Endothelial cell of umbilical vein (primary cell): ENCODE results near the gene GALNT3. TPM values are rescaled to one million over a fixed set of nuclear protein-coding genes. Genes with fewer than 3 reads are reported as not detected.

Source experiments
- BruUV-seq: library from RNA; stranded (reverse); fragments of 400-500 nt; replicated peaks from 2 replicates; lab custom pipeline; 2021; lab: Mats Ljungman, UMichigan
- CTCF ChIA-PET: fragments of 300-600, 350-600 bp; sonication (Branson Sonifier 250); formaldehyde crosslinking; loops from one replicate; lab custom pipeline; 2021; ENCODE audit warnings: antibody characterized with exemption, inconsistent platforms; lab: Charles Lee
- POLR2A ChIA-PET: fragments of 300-600, 350-600 bp; sonication (Branson Sonifier 250); formaldehyde crosslinking; loops from one replicate; lab custom pipeline; 2021; ENCODE audit warnings: antibody characterized with exemption, inconsistent platforms; lab: Charles Lee
- DNase-seq: peaks from one replicate; pipeline ENCODE4 v3.0.0-alpha.2; 2011; ENCODE audit warnings: low read depth, low spot score
- FAIRE-seq: peaks from 2 replicates; lab custom pipeline; 2011; peaks lifted over from hg19 to GRCh38; lab: Jason Lieb, UNC
- H2AFZ ChIP-seq: 2 replicates; pipeline ENCODE4 v1.6.0; 2012; ENCODE audit warnings: low read depth, low read length, control low read depth, inconsistent platforms
- H3K27ac ChIP-seq: 2 replicates; pipeline ENCODE4 v1.5.1; 2011; ENCODE audit warnings: low read depth, mild to moderate bottlenecking, control low read depth, low read length, moderate library complexity; ENCODE audit not compliant: insufficient read depth
- H3K27me3 ChIP-seq, 2 experiments: 2 replicates each; pipeline versions ENCODE4 v1.6.0 to v1.6.1; 2011; ENCODE audit warnings: low read length in 2 of 2, mixed read lengths in 1 of 2; ENCODE audit not compliant: control insufficient read depth in 2 of 2, insufficient read depth in 2 of 2
- H3K36me3 ChIP-seq, 2 experiments: 2 replicates in 1 of 2; 3 replicates in 1 of 2; pipeline ENCODE4 v1.5.1; 2011; ENCODE audit warnings: low read length in 2 of 2, mild to moderate bottlenecking in 1 of 2, moderate library complexity in 1 of 2; ENCODE audit not compliant: control insufficient read depth in 2 of 2, insufficient read depth in 2 of 2; ENCODE audit errors: extremely low read depth in 1 of 2
- H3K4me1 ChIP-seq: 3 replicates; pipeline ENCODE4 v1.5.1; 2011; ENCODE audit warnings: mild to moderate bottlenecking, low read length; ENCODE audit not compliant: control insufficient read depth, insufficient read depth; ENCODE audit errors: extremely low read depth
- H3K4me2 ChIP-seq: 2 replicates; pipeline ENCODE4 v1.6.1; 2011; ENCODE audit warnings: low read length, control low read depth, mixed read lengths; ENCODE audit not compliant: insufficient read depth
- H3K4me3 ChIP-seq, 3 experiments: fragments of 200-600 bp in 1 of 3; sonication (generic), shearing (Covaris generic) in 1 of 3; replicated peaks in 1 of 3; 2 replicates each; pipeline ENCODE4 v1.5.1; 2011 to 2016; ENCODE audit warnings: control low read depth in 3 of 3, low read length in 3 of 3, mild to moderate bottlenecking in 2 of 3, inconsistent platforms in 1 of 3, low read depth in 1 of 3, moderate library complexity in 1 of 3; ENCODE audit not compliant: insufficient read depth in 1 of 3
- H3K79me2 ChIP-seq: 2 replicates; pipeline ENCODE4 v1.6.0; 2012; ENCODE audit warnings: low read length, inconsistent platforms; ENCODE audit not compliant: control insufficient read depth, insufficient read depth
- H3K9ac ChIP-seq: replicated peaks from 2 replicates; pipeline ENCODE3; 2011; ENCODE audit warnings: low read length, control low read depth; ENCODE audit not compliant: insufficient read depth; ENCODE audit errors: extremely low read depth
- H3K9me1 ChIP-seq: replicated peaks from 3 replicates; pipeline ENCODE4 v1.6.0; 2011; ENCODE audit warnings: mild to moderate bottlenecking, low read length; ENCODE audit not compliant: control insufficient read depth, insufficient read depth; ENCODE audit errors: extremely low read depth
- H3K9me3 ChIP-seq: replicated peaks from 2 replicates; pipeline ENCODE4 v1.5.1; 2012; ENCODE audit warnings: low read length, inconsistent platforms; ENCODE audit not compliant: control insufficient read depth, insufficient read depth
- H4K20me1 ChIP-seq: replicated peaks from 2 replicates; pipeline ENCODE3; 2011; ENCODE audit warnings: mild to moderate bottlenecking, low read length; ENCODE audit not compliant: control insufficient read depth, insufficient read depth; ENCODE audit errors: extremely low read depth
- CTCF ChIP-seq, 2 donors: IDR thresholded peaks; 1 replicate in 1 of 2; 2 replicates in 1 of 2; pipeline ENCODE4 v1.5.1; 2011; ENCODE audit warnings: low read length in 2 of 2, mild to moderate bottlenecking in 2 of 2, moderate library complexity in 2 of 2, control low read depth in 1 of 2, inconsistent platforms in 1 of 2, low read depth in 1 of 2; ENCODE audit not compliant: insufficient read depth in 1 of 2; ENCODE audit errors: extremely low read depth in 1 of 2
- FOS ChIP-seq: IDR thresholded peaks from 2 replicates; pipeline ENCODE4 v1.6.1; 2011; ENCODE audit warnings: mild to moderate bottlenecking, low read length, moderate library complexity, borderline replicate concordance; ENCODE audit not compliant: insufficient read depth
- GATA2 ChIP-seq: IDR thresholded peaks from 2 replicates; pipeline ENCODE4 v1.7.0; 2011; ENCODE audit warnings: low read depth, mild to moderate bottlenecking, moderate library complexity, mixed read lengths, low read length; ENCODE audit not compliant: insufficient read length, insufficient read depth
- JUN ChIP-seq: IDR thresholded peaks from 2 replicates; pipeline ENCODE4 v1.6.1; 2011; ENCODE audit warnings: borderline replicate concordance, low read depth; ENCODE audit not compliant: insufficient read length, insufficient read depth
- MAX ChIP-seq: IDR thresholded peaks from 2 replicates; pipeline ENCODE4 v1.6.1; 2011; ENCODE audit not compliant: insufficient read depth, insufficient read length
- POLR2A ChIP-seq: IDR thresholded peaks from 2 replicates; pipeline ENCODE4 v1.6.1; 2012; ENCODE audit warnings: low read depth, mild to moderate bottlenecking, control low read depth, low read length
- dilution Hi-C: fragments of 300-500 bp; cut with MboI; formaldehyde crosslinking; loops from one replicate; pipeline ENCODE4 v1.15.0; 2019; ENCODE audit warnings: low sequenced_read_pairs; ENCODE audit not compliant: extremely low pct_ligation_motif_present
- intact Hi-C: fragments of 100-400 bp; cut with micrococcal nuclease; formaldehyde crosslinking; loops from one replicate; pipeline ENCODE4 v1.10.0; 2022
- polyA plus RNA-seq, 4 experiments: library from polyadenylated mRNA; depleted of rRNA in 3 of 4; stranded (reverse) in 3 of 4; unstranded in 1 of 4; fragments of >200 nt; gene quantifications; 2 replicates each; pipeline versions ENCODE4 v1.2.1 to v1.2.3, GENCODE V29; 2011 to 2012; ENCODE audit warnings: missing spikeins in 1 of 4
- total RNA-seq: library from RNA; stranded (reverse); gene quantifications from 2 replicates; pipeline ENCODE4 v1.2.3, GENCODE V29; 2021

GALNT3 gene
- total and polyA plus RNA-seq, 2 donors (not counting 3 experiments of a cell fraction or from before 2014, with no cell fraction given), result 0.07 to 0.82 TPM

- H3K4me2 ChIP-seq, result no peak overlapping the region
- no peaks in the 10 kb centered on the region for H3K79me2 ChIP-seq
- no peaks in the 10 kb centered on the region for H3K4me1 ChIP-seq
- H4K20me1 ChIP-seq, result no peaks in the 10 kb centered on the region
- POLR2A ChIA-PET, result no interaction called here
- no peak overlapping the region for H3K27ac ChIP-seq
- no peaks in the 10 kb centered on the region for H3K27me3 ChIP-seq
- DNase-seq (no peak), FAIRE-seq (no peak)
- no peak for TF ChIP-seq GATA2
- no peak for TF ChIP-seq POLR2A
- no peak for TF ChIP-seq FOS
- no peak for TF ChIP-seq JUN
- no peak for TF ChIP-seq CTCF (IDR thresholded peaks at IDR 0.05; ENCODE audit: extremely low read depth in 1 of 2, insufficient read depth in 1 of 2, low read depth in 1 of 2, low read length in 2 of 2)
- TF ChIP-seq MAX, result no peak
- no peak overlapping the region for H3K9ac ChIP-seq
- BruUV-seq, result no TSS peak
- H3K4me3 ChIP-seq, result no peak overlapping the region
- CTCF ChIA-PET, result interaction anchor here (1.1 kb wide), 2 partner anchors 10 to 288 kb away, joined by 3 to 4 read pairs; partner anchors contain the start of gene SCN1A
- dilution Hi-C loops (no loop called here), intact Hi-C loops (no loop called here)
- no peaks in the 10 kb centered on the region for H3K36me3 ChIP-seq
- H3K9me3 ChIP-seq, result no peaks in the 10 kb centered on the region
- H3K9me1 ChIP-seq, result no peaks in the 10 kb centered on the region
- H2AFZ ChIP-seq, result no peak overlapping the region
Measured at GRCh38 chr2:165839610-165840009, 45.6 kb upstream of the GALNT3 start.
